ENCODE measurements around the gene SREBF2.

DNA sequence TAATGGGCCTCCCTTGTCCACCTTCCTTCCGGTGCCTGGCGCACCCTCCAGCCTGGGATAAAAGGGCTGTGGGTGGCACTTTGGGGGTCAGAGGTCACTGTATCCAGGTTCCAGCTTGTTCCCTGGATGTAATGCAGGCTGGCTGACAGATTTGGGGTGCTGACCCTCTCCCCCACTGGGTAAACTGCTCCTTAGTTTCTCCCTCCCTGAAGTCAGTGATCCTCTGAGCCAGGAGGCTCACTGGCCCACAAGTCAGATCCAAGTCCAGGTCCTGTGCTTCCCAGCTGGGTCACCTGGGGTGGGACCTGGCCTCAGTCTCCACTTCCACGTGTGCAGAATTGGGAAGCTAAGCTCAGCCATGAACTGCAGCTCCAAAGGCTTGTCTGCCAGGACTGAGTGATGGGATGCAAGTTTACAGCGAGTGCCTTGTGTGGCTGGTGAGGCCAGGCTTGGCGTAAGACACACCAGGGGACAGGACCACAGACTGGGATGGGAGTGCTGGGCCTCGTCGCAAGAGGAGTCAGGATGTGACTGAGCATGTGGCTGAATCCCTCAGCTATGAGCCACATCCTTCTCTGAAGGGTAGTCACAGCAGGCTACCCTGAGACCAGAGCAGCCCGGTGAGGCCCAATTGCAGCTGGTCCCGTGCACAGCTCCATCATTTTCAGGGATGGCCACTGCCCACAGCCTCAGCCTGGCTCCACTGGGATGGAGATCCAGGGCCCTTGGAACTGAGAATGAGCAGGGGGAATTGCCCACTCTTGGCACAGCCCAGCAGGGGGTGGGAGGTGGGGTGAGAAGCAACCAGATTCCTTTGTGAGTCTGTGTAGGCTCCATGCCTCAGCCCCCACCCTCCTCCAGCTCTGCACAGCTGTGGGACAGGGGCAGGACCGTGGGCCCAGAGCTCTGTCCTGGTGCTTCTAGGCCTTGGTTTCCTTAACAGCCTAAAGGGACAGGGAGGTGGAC, 74.8 kb downstream of the SREBF2 start:
- TF ChIP-seq POLR2AphosphoS5 (IDR thresholded peaks at IDR 0.05; ENCODE audit: low read depth, low read length): peak; percentile 70
- TF ChIP-seq, protein P1, sequence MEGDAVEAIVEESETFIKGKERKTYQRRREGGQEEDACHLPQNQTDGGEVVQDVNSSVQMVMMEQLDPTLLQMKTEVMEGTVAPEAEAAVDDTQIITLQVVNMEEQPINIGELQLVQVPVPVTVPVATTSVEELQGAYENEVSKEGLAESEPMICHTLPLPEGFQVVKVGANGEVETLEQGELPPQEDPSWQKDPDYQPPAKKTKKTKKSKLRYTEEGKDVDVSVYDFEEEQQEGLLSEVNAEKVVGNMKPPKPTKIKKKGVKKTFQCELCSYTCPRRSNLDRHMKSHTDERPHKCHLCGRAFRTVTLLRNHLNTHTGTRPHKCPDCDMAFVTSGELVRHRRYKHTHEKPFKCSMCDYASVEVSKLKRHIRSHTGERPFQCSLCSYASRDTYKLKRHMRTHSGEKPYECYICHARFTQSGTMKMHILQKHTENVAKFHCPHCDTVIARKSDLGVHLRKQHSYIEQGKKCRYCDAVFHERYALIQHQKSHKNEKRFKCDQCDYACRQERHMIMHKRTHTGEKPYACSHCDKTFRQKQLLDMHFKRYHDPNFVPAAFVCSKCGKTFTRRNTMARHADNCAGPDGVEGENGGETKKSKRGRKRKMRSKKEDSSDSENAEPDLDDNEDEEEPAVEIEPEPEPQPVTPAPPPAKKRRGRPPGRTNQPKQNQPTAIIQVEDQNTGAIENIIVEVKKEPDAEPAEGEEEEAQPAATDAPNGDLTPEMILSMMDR (IDR thresholded peaks at IDR 0.05; ENCODE audit: control extremely low read depth in 1 of 3, insufficient read depth in 1 of 3, low read depth in 1 of 3, low read length in 3 of 3): no peak
- TF ChIP-seq PHF8 (conservative IDR thresholded peaks at IDR 0.05; ENCODE audit: low read depth, low read length): no peak
- no peak for TF ChIP-seq CBX5 (IDR thresholded peaks at IDR 0.05; ENCODE audit: low read depth, low read length)

All from H1 (cell line).